Keratinocyte (primary cell): ENCODE measurements around the gene KRTAP5-7.
"Not testable (repeated sequence)": the region's sequence is repeated elsewhere in the genome, so short reads cannot be mapped to it uniquely, and the experiment has no call there.

Source experiments
- EZH2 ChIP-seq: IDR thresholded peaks from one replicate; pipeline ENCODE4 v1.6.1; 2012; ENCODE audit warnings: inconsistent platforms, mild to moderate bottlenecking, low read length, moderate library complexity
- TF ChIP-seq, protein P1 (sequence below), 3 experiments: IDR thresholded peaks in 1 of 3; conservative IDR thresholded peaks in 1 of 3; optimal IDR thresholded peaks in 1 of 3; 2 replicates in 2 of 3; 3 replicates in 1 of 3; pipeline versions ENCODE3 to v1.5.1; 2011; ENCODE audit warnings: low read length in 3 of 3, mild to moderate bottlenecking in 3 of 3, moderate library complexity in 2 of 3, control low read depth in 1 of 3, inconsistent platforms in 1 of 3; ENCODE audit not compliant: insufficient read depth in 2 of 3; ENCODE audit errors: extremely low read depth in 1 of 3

DNA sequence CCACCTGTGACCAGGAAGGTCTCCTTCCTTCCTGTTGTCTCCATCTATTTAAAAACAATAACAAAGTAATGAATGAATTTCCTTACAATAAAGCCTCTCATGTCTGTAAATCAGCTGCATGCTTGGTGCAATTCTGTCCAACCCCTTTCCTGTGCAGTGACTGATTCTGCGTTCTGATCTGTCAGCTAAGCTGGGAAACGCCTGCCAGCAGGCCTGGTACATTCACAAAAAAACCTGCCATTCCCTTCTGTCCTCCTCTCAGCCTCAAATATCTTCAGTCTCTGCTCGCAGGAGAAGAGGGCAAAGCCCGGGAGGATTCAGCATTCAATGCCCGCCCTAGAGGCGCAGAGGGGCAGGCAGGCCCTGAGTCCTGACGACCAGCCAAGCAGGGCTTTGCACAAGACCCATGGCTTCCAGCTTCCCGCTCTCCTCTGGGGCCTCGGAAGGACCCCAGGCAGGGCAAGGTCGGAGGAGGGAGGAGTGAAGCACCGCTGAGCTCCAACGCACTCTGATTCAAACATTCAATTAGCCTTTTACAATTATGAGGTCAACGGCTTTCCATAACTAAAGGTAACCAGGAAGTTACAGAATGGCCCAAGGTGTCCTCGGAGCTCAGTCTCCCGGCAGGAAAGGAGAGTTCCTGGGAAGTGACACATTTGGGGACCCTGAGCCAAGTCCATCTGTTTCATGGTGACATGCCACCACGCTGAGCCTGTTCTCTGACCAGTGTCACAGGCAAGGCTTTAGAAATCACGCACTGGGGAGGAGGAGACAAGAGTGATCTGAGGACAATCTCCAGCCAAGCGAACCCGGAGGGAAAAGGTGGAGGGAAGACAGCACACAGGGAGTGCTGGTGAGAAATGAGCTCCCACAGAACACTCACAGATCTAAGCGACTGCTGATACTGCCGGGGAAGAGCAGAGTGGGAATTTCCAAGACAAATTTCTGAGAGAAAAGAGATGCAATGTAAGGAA, 39.8 kb downstream of the KRTAP5-7 start:
- TF ChIP-seq, protein P1, sequence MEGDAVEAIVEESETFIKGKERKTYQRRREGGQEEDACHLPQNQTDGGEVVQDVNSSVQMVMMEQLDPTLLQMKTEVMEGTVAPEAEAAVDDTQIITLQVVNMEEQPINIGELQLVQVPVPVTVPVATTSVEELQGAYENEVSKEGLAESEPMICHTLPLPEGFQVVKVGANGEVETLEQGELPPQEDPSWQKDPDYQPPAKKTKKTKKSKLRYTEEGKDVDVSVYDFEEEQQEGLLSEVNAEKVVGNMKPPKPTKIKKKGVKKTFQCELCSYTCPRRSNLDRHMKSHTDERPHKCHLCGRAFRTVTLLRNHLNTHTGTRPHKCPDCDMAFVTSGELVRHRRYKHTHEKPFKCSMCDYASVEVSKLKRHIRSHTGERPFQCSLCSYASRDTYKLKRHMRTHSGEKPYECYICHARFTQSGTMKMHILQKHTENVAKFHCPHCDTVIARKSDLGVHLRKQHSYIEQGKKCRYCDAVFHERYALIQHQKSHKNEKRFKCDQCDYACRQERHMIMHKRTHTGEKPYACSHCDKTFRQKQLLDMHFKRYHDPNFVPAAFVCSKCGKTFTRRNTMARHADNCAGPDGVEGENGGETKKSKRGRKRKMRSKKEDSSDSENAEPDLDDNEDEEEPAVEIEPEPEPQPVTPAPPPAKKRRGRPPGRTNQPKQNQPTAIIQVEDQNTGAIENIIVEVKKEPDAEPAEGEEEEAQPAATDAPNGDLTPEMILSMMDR (optimal IDR thresholded peaks at IDR 0.05 in 1 of 3, IDR thresholded peaks at IDR 0.05 in 1 of 3, conservative IDR thresholded peaks at IDR 0.05 in 1 of 3; ENCODE audit: extremely low read depth in 1 of 3, insufficient read depth in 2 of 3, low read length in 3 of 3), result not testable (repeated sequence)
- TF ChIP-seq EZH2, result not testable (repeated sequence)
